Posterior vena cava (tissue), 2 donors: ENCODE data around the gene DNAJC18. TPM values are rescaled to one million over a fixed set of nuclear protein-coding genes. Genes with fewer than 3 reads are reported as not detected.
"Not testable (repeated sequence)": the region's sequence is repeated elsewhere in the genome, so short reads cannot be mapped to it uniquely, and the experiment has no call there.

Experiments
- DNase-seq: peaks from one replicate; pipeline ENCODE4 v3.0.0-alpha.2; 2020; ENCODE audit warnings: low spot score
- intact Hi-C, 2 donors: fragments of 100-400 bp; cut with DNase I; formaldehyde crosslinking; loops; one replicate each; pipeline versions ENCODE4 v1.14.1 to v1.14.2; 2022 to 2023
- long read RNA-seq, 2 donors: library from polyadenylated mRNA; unstranded; transcript quantifications; one replicate each; pipeline ENCODE4 v2.0.0, GENCODE V29; 2020 to 2021
- total RNA-seq, 2 donors: library from RNA; stranded (reverse); fragmentation: NEBNext Ultra II Directional; extraction: Animal tissue kit (Norgen Biotek cat#: 25700); gene quantifications; one replicate each; pipeline ENCODE4 v1.2.1, GENCODE V29; 2021
- donor health status: DM: yes; HTN: yes; CAD: no.
- donor health status: DM: yes; HTN: yes; CAD: no.

Gene DNAJC18
- total RNA-seq, result 10 to 100 TPM; 13.3 to 18.8 TPM
- long read RNA-seq, donor 1, full-length matches to known transcripts, result 2 of 9 reads
- long read RNA-seq, donor 1, partial matches to known transcripts, result 1 of 9 reads
- long read RNA-seq, donor 1, other reads (novel, unspliced or antisense), result 6 of 9 reads
- long read RNA-seq, donor 2, full-length matches to known transcripts, result 23 of 29 reads
- long read RNA-seq, donor 2, partial matches to known transcripts, result 2 of 29 reads
- long read RNA-seq, donor 2, other reads (novel, unspliced or antisense), result 4 of 29 reads

GRCh38 chr5:139439013-139439903, at the start of gene DNAJC18:
DNAJC18 (minus strand) TSS chr5:139439525; CDS start chr5:139439445, 80 bp downstream.
- intact Hi-C loops, result loop anchor here in 1 of 2 donors (5.0 kb wide), 1 partner anchor 78 kb away; no protein-coding TSS in a partner anchor
- peak; percentile 98 for DNase-seq

GRCh38 chr5:139488260-139488659, 48.9 kb upstream of the DNAJC18 start:
- intact Hi-C loops, result no loop called here
- peak; percentile 81 for DNase-seq

DNA sequence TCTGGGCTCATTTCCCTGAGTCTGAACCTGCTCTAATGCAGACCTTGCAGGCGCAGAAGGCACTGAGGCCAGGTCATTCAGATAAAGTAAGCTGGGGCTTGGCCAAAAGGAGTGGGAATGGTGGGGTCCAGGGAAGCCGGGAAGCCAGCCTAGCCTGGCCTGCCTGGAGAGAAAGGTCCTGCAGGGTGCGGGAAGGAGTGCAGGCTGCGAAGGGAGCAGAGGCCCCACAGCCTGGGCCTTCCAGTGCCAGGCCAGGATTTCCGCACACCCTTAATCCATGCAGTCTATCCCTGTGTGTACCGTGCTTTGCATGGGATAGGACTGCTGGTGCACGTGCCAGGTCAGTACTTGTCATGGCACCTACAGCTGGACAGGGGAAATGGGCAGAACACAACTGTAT, 46.9 kb upstream of the DNAJC18 start:
- no peak for DNase-seq
- intact Hi-C loops, result no loop called here

- DNase-seq, intact Hi-C loops: not testable (repeated sequence)
Measured at GRCh38 chr5:139482890-139483208, 43.5 kb upstream of the DNAJC18 start.

DNA sequence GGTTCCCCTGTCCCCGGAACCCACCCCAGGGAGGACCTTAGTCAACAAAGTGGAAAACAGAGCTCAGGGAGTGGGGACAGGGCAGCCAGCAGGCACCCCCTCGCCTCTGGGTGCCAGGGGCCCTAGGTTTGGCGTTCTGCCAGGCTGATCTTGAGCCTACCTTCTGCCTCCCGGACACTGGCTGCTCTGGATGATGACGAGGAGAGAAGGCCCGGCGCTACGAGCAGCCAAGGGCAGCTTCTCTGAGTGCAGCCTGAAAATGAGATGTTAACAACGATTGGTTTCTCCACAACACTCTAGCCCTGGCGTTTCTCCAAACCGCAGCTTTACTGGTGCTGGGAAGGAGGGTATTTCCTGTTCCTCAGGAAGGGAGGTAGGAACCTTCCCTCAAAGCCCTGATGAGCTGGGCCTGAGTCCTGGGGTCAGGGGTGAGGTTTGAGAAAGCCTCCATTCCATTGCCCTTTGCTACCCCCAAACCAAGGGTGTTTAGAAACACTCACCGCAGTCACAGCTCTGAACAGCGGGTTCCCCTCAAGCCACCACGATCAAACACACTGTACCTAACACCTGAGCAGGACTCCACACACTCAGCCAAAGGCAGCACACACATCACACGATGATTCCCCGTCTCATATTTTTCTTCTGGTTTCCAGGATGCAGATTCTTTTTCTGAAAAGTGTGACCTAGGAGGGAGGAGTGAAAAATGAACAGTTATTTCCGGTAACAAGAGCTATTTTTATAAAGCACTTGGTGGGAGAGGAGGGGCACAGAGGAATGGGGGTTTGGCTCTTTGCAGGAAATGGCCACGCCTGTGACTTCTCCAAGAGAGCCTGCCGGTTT, 42.9 kb upstream of the DNAJC18 start, which contains the start of gene STING1:
STING1 (minus strand) TSS at position 709 of the 840 bp plus-strand sequence. CDS start 1,054 bp downstream, outside the sequence.
- peak; percentile 95 for DNase-seq
- intact Hi-C loops, result no loop called here

DNA sequence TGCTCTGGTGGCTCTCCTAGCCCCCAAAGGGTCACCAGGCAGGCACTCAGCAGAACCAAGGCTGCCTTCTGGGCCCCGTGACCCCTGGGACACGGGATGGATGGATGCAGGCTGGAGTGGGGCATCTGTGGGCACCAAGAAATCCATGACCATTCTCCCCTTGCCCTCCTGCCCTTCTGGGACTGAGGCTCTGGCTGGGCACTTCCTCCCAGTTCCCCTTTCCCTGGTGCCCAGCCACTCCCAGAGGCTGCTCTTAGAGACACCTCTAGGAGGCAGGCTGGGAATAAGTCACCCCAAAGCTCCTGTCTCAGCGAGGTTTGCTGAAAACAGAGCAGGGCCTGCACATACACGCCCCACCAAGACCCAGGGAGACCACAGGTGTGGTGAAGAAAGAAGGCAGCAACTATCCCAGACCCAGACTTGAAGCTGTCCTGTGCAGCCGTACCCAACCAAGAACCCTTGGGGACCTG, 42.3 kb upstream of the DNAJC18 start:
- intact Hi-C loops, result no loop called here

DNA sequence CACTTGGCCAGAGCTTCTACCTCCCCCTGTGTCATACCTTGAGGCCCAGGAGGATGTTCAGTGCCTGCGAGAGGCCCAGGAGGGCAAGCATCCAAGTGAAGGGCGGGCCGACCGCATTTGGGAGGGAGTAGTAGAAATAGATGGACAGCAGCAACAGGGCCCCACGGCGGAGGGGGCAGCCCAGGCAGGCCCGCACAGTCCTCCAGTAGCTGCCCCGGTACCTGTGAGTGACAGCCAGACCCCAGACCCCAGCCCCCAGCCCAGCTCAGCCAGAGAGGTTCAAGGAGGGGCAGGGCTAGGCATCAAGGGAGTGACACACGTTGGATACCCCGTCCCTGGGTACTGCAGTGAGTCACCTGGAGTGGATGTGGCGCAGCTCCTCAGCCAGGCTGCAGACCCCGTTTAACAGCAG, 41.8 kb upstream of the DNAJC18 start:
- intact Hi-C loops, result no loop called here
- no peak for DNase-seq

More for the DNA sequence above, 42.3 kb upstream of the DNAJC18 start:
- DNase-seq, result no peak

DNA sequence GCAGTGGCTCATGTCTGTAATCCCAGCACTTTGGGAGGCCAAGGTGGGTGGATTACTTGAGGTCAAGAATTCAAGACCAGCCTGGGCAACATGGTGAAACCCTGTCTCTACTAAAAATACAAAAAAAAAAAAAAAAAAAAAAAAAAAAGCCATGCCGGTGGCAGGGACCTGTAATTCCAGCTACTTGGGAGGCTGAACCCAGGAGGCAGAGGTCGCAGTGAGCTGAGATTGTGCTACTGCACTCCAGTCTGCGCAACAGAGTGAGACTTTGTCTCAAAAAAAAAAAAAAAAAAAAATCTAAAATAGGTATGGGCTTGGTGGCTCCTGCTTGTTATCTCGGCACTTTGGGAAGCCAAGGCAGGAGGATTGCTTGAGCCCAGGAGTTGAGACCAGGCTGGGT, 40.4 kb upstream of the DNAJC18 start:
- DNase-seq, intact Hi-C loops: not testable (repeated sequence)

DNA sequence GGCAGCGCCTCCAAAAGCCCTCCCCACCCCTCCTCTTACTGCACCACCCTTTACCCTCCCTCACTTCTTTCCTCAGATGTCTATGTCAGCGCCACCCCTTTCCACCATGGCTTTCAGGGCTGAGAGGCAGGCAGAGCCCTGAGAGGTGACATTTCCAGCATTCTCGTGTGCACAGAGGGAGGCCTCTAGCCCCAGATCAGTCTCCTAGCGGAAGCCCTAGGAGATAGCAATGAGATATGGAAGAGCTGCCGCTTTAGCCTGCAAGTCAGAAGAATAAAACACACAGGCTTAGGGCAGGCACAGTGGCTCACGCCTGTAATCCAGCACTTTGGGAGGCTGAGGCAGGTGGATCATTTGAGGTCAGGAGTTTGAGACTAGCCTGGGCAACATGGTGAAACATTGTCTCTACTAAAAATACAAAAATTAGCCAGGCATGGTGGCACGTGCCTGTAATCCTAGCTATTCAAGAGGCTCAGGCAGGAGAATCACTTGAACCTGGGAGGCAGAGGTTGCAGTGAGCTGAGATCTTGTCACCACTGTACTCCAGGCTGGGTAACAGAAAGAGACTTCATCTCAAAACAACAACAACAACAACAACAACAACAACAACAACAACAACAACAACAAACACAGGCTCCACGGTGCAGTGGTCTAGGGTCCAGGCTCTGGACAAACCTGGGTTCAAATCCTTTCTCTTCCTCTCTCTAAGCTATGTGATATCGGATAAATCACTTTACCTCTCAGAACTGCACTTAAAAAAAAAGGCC, 39.5 kb upstream of the DNAJC18 start:
- DNase-seq, intact Hi-C loops: not testable (repeated sequence)

GRCh38 chr5:139475865-139476617, 36.7 kb upstream of the DNAJC18 start:
- intact Hi-C loops, result no loop called here
- no peak for DNase-seq

DNA sequence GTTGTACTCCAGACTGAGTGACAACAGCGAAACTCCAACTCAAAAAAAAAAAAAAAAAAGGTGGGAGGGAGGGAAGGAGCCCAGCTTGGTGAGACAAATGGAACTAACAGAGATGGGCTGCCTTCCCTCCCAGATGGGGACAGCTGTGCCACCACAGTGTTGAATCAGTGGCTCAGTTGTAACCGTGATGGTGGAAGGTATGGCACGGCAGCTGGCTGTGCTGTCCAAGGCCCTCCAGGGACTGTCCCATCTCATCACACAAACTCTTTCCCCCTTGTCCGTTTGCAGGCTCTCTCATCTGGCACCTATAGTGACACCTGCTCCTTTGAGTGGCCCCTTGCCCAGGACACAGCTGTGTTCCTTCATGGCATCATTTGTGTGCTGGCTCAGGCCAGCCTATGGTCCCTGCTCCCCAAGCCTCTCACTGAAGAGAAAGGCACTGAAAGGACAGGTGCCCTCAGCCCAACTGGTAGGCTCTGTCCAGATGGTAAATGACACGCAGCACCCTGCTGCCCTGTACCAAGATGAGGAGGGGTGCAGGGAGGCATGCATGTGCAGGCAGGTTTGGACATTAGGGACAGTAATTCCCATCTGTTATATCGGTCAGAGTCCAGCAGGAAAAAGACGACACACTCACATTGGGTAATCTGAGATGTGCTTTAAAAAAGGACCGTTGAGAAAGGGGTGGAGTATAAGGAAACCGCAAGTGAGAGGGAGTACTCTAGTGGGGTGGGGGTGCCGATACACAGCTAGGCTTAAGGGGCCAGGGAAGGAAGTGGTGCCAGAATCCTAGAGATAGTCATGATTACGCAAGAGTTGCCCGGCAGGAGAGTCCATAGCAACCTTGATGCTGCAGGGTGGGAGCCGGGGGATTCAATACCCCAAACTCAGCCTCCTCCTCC, 35.8 kb upstream of the DNAJC18 start:
- intact Hi-C loops, result no loop called here
- DNase-seq, result no peak

DNA sequence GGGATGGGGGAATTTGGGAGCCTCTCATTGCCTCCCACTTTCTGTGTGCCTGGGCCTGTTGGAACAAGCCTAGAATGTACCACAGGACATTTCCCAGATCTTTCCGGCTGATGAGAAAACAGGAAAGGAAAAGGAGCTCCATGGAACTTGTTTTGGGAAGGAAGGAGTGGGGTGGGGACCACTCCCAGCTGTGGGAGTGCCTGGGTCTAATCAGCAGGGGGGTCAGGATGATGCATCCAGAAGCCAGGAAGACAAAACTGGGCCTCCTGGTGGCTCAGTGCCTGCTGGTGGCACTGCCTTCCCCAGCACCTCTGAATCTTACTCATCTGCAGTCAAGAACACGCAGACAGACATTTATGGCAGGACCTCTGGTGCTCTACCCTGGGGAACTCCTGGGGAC, 34.2 kb upstream of the DNAJC18 start:
- no peak for DNase-seq
- intact Hi-C loops, result no loop called here

- DNase-seq, result no peak
- intact Hi-C loops, result no loop called here
Measured at GRCh38 chr5:139473105-139473504, 33.8 kb upstream of the DNAJC18 start.

- intact Hi-C loops, result no loop called here
- no peak for DNase-seq
Measured at GRCh38 chr5:139472386-139473030, 33.2 kb upstream of the DNAJC18 start.

DNA sequence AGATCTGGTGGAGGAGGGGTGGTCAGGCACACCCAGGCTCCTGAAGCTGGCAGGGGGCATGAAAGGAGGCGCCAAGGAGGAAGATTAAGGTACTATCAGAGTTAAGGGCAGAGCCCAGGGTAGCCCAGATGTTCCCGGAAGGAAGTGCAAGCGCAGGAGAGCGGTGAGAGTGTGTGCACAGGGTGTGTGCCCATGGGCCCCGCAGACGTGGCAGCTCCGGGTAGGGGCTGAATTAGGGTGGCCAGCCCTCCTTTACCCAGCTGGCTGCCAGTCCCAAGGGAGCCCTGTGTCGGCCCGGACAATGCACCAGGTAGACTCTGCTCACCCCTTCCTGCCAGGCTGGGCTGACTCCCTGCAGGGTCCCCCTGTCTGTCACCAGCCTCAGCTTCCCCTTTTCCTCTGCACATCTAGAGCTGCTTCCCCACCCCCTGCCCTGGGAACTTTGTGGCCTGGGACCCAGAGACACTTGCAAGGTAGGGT, 31.5 kb upstream of the DNAJC18 start, which contains the start of gene SMIM33:
SMIM33 (plus strand) TSS at position 184 of the 480 bp plus-strand sequence; CDS start at position 302, 118 bp downstream.
- DNase-seq, result no peak
- intact Hi-C loops, result no loop called here

DNA sequence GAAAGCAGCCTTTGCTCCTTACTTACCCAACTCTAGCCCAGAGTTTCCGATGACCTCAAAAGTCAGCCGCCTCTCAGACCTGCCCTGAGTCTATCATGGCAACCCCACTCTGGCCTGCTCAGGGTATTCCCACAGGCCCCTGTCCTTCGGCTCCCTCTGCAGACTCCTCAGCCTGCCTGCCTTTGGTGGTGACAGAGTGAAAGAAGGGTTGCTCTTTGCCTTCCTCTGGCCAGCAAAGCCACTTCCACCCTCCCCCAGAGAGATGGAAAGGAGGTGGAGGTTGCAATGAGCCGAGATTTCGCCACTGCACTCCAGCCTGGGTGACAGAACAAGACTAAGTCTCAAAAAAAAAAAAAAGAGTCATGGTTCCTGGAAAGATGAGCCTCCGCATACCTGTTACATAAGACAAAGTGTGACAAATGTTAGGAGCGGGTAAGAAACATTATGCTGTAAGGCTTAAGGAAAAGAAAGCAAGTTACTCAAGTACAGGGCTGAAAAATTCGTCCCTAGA, 29.2 kb upstream of the DNAJC18 start:
- no peak for DNase-seq
- intact Hi-C loops, result no loop called here
